HG03378 (cell line): Measurements from ENCODE around the gene LARGE2.

Source experiments
- ATAC-seq: cut with Tn5 transposase; IDR thresholded peaks from one replicate; pipeline ENCODE4 v1.9.1; 2021; ENCODE audit warnings: mild to moderate bottlenecking, moderate library complexity; ENCODE audit not compliant: unreplicated experiment

LARGE2 gene

DNA sequence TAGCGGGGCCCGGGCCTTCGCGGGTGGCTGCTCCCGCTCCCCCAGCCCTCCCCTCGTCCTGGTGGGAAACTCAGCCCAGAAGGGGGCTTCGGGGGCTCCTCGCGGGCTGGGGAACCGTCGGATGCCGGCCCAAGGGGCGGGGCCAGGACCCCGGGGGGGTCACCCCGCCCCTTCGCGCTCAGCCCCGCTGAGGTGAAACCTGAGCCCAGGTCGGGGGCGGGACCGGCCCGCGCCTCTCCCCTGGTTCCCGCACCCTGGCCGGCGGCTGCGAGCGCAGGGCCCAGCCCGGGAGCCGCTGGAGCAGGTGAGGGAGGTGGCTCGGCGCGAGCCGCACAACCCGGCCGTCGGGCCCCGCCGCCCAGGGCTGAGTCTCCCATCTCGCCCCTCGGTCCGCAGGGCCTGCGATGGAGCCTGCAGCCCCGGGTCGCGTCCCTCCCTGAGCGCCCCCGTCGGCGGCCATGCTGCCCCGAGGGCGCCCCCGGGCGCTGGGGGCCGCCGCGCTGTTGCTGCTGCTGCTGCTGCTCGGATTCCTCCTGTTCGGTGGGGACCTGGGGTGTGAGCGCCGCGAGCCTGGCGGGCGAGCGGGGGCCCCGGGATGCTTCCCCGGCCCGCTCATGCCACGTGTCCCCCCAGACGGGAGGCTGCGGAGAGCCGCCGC, at the start of gene LARGE2:
Gene LARGE2 (plus strand): TSS at position 232 of the 658 bp plus-strand sequence. CDS start 227 bp downstream, at position 459.
- ATAC-seq, result no peak

- no peak for ATAC-seq
Measured at GRCh38 chr11:45876401-45876800, 46.1 kb upstream of the LARGE2 start.

GRCh38 chr11:45877221-45877620, 45.2 kb upstream of the LARGE2 start:
- no peak for ATAC-seq

GRCh38 chr11:45877845-45878244, 44.6 kb upstream of the LARGE2 start:
- no peak for ATAC-seq

DNA sequence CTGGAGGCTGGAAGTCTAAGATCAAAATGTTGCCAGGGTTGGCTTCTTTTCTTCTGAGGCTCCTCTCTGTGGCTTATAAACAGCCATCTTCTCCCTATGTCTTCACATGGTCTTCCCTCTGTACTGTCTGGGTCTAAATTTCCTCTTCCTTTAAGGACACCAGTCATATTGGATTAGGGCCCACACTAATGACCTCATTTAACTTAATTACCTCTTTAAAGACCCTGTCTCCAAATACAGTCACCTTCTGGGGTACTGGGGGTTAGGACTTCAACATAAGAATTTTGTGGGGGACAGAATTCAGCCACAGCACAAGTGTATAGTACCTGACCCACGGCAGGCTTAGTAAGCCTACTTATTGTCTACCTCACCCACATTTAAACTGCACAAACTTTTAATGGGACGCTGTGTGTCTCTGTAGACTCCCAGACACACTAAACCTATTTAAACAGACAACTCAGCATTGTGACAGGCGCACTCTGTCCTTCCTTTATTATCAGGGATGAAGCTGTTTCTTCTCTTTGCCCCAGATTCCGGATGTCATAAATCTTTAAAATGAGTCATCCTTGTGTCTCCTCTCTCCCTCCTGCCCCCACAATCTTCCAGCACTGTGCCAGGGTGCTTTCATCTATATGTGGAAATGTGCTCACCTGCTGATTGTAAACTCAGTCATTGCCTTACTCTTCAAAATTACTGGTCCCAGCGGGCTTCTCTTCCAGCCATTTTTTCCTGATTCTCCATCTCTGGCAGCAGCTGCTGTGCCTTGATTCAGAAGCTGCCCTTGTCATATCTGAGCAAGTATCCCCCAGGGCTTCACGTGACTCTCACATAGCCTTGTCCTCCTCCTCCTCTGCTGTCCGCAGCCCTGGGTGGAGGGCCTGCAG, 42.4 kb upstream of the LARGE2 start:
- no peak for ATAC-seq

DNA sequence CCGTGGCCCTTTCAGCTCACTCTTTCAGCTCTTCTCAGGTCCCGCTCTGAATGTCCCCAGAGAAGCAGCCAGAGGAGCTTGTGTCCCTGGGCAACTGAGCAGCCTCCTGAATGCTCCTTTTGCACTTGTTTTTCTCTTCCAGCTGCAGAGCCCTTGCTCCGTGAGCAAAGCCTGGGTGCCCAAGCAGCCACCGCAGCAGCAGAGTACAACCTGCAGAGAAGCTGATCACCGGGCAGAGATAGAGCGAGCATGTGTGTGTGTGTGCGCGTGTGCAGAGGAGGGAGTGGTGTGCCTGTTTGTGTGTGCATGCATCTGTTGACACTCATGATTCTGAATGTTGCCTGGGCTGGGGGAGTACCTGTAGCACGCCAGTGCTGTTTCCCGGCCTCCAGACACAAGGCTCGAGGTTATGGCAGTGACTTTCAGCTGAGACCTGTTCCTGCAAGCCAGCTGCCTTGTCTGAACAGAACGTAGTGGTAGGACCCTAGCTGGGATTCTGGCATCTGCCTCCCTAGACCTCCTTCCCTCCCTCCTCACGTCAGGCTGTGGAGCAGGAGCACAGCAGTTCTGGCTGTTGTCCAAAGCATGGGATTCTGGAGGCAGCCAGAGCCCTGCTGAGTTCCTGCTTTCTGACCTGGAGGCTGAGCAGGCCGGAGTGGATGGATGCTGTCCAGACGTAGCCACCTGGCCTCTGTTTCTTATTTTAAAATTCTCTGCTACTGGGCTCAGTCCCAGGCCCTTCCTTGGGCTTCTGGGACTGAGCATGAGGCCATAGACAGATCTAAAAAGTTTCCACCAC, 41.5 kb upstream of the LARGE2 start:
- ATAC-seq, result no peak

DNA sequence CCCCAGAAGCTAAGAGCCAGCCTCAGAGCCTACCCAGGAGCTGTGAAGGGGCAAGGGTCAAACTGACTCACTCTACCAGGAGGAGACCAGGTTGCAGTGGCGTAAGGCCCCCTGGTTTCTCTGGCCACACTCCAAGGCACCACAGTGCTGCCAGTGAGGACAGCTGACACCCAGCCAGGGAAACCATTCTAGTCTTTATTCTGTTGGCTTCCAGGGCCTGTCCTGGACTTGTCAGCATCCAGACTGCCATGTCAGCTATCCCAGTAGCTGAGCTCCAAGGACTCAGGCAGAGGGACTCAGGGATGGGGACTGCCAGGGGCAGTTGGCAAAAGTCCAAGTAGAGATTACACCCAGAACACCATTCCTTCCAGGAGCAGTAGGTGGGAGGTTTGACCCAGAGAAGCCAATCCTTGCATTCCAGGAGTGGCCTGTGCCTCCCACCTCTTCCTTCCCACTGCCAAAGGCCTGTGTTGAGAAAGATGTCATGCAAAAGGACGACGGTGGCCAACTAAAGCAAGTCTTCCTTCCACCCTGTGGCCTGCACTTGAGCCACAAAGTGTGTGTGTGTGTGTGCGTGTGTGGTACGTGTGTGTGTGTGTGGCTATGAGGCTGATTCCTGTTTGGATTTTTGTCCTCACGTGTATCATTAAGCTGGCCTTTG, 40.6 kb upstream of the LARGE2 start:
- ATAC-seq, result no peak

- no peak for ATAC-seq
Measured at GRCh38 chr11:45884596-45885185, 37.8 kb upstream of the LARGE2 start.

DNA sequence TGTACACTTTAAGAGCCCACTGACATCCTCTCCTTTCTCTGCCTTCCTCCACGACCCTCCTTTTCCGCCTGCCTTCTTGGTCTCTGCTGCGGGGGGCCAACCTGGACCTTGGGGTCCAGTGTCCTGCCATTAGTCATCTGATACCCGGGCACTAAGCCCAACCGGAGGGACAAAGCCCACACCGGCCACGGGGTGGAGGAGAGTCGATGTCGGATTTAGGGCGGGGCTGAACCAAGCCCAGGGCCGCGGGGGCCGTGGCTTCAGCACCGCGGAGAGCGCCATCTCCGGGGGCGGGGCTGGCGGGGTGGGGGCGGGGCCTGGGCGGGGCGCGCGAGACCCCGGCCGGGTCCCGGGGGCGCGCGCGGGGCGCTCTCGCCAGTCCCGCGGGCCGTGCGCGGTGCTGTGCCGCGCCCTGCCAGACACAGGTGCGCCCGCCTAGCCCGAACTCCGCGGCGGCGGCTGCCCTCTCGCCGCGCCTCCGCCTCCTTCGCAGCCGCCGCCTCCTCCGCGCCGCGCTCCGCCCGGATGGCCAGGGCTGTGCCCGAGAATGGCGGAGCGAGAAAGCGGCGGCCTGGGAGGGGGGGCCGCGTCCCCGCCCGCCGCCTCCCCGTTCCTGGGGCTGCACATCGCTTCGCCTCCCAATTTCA, 37.1 kb upstream of the LARGE2 start, which contains the start of gene MAPK8IP1:
Gene MAPK8IP1 (plus strand): TSS at position 378 of the 647 bp plus-strand sequence. CDS start 170 bp downstream, at position 548.
- ATAC-seq, result no peak

- no peak for ATAC-seq
Measured at GRCh38 chr11:45885921-45886721, 36.3 kb upstream of the LARGE2 start.

DNA sequence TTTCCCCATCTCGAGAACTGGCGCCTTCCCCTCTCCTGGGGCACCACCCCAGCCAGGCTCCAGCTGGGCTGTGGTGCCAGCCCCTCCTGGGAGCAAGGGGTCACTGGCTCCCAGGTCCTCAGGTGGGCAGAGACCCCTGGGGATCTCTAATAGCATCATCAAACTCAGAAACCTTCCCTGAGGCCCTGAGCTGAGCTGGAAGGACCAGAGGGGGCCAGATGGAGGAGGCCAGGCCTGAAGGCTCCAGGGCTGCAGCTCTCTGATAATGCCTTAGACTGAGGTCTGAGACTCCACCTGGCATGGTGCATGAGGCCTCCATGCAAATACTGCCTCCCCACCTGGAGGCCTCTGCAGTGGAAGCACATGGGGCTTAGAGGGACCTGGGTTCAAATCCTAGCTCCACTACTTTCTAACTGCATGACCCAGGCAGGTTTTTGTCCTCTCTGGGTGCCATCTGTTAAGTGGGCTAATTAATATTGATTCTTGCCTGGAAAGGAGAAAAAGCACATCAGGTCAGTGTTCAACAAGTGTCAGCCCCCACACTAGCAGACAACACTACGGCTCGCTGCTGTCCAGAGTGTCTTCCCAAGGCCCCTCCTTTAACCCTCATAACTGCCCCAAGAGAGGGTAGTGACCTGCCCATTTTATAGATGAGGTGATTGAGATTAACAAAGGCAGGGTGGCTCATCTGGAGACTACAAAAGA, 35.5 kb upstream of the LARGE2 start:
- ATAC-seq, result no peak

DNA sequence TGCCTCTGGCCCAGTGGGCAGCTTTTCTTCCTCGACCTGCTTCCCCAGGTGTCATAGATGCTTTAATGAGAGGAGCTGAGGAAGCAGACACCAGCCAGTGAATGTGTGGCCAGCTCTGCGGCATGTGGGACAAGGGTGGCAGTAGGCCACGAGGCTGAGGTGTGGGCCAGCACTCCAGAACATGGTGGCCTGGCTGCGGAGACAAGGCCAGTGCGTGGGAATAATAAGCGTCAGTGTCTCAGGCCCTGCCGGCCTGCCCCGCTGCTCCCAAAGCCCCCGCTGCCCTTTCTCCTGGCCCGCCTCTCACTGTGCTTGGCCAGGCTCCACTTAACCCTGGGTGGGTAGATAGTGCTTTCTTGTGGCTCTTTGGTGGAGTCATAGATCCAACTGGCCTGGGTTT, 34.9 kb upstream of the LARGE2 start:
- ATAC-seq, result no peak

DNA sequence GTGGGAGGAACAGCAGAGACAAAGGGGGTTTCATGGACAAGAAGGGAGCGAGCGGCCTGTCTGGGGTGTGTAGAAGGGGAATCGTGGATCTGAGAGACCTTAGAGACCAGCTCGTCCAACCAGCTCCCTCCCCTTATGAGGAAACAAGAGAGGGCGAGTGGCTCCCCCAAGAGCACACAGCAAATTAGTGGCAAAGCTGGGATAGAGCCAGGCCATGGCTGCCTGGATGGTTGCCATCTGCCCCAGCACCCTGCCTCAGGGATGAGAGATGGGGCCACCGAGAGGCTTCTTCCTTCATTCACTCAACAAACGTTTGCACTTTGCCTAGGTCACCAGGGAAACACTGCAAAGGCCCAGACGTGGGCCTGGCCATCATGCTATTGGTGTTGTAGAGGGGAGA, 32.9 kb upstream of the LARGE2 start:
- ATAC-seq, result no peak

- no peak for ATAC-seq
Measured at GRCh38 chr11:45889966-45890365, 32.5 kb upstream of the LARGE2 start.

DNA sequence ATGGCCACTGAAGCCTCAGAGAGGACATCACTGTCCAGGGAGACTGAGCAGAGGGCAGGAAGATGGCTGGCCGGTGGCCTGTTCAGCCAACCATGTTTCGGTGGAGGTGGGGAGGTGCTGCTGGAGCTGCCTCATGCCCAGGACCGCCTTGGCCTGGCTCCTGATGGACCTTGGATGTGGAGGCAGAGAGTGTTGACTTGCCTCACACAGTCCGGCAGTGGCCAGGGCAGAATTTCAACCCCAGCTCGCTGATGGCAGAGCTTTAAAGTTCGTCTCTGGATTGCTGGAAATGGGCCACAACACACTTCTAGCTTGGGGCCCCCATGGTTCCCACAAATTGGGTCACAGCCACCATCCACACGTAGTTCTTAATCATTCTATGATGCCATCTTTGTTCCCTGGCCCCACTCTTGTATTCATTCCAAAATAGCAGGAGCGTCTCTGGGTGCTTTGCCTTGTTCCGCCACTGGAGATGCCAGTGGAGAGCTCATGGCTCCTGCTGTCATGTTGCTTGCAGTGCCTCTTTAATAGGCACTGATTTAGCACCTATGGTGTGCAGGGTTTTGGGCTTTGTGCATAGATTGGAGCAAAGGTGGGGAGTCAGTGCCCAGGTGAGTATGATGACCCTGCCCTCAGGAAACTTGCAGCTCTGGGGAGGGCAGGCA, 31.4 kb upstream of the LARGE2 start:
- no peak for ATAC-seq

GRCh38 chr11:45892856-45893255, 29.6 kb upstream of the LARGE2 start:
- ATAC-seq, result no peak

- ATAC-seq, result no peak
Measured at GRCh38 chr11:45894555-45895247, 27.8 kb upstream of the LARGE2 start.
